GM12874 (cell line): Measurements from ENCODE around the gene EGFR.

ENCODE experiments used
- CTCF ChIP-seq: IDR thresholded peaks from 2 replicates; pipeline ENCODE4 v1.5.1; 2011; ENCODE audit warnings: low read depth, mild to moderate bottlenecking, control low read depth, low read length, moderate library complexity; ENCODE audit not compliant: insufficient read depth

The EGFR gene

GRCh38 chr7:55149001-55149400 lies 130.2 kb downstream of the EGFR start:
- no peak for TF ChIP-seq CTCF

- TF ChIP-seq CTCF, result no peak
These were observed 131.3 kb downstream of the EGFR start for GRCh38 chr7:55150166-55150565.

GRCh38 chr7:55150709-55151451 lies 132.1 kb downstream of the EGFR start:
- TF ChIP-seq CTCF, result no peak

GRCh38 chr7:55152516-55152915 lies 133.7 kb downstream of the EGFR start:
- no peak for TF ChIP-seq CTCF

- no peak for TF ChIP-seq CTCF
These were observed 135.3 kb downstream of the EGFR start for GRCh38 chr7:55154096-55154495.

- TF ChIP-seq CTCF, result no peak
These were observed 136.7 kb downstream of the EGFR start for GRCh38 chr7:55155351-55156117.

GRCh38 chr7:55156919-55157763 lies 138.3 kb downstream of the EGFR start:
- TF ChIP-seq CTCF, result no peak
